ACC112 (cell line): ENCODE measurements around the gene C1orf116.

Experiments used
- H2AFZ ChIP-seq: fragments of 200-600 bp; sonication (generic); one replicate; pipeline ENCODE4 v1.6.0; 2017; ENCODE audit warnings: antibody characterized with exemption, low read length; ENCODE audit not compliant: unreplicated experiment
- H3K27ac ChIP-seq: fragments of 200-600 bp; sonication (generic); 2 replicates; pipeline ENCODE4 v1.5.1; 2014; ENCODE audit warnings: low read depth, mild to moderate bottlenecking, antibody characterized with exemption, low read length, moderate library complexity
- H3K27me3 ChIP-seq: fragments of 200-600 bp; sonication (generic); 2 replicates; pipeline ENCODE4 v1.6.1; 2014; ENCODE audit warnings: mild to moderate bottlenecking, antibody characterized with exemption, low read length, moderate library complexity, mixed read lengths; ENCODE audit not compliant: insufficient read depth
- H3K36me3 ChIP-seq: fragments of 200-600 bp; sonication (generic); 2 replicates; pipeline ENCODE4 v1.6.1; 2016; ENCODE audit warnings: mild to moderate bottlenecking, antibody characterized with exemption, low read length, moderate library complexity, mixed read lengths; ENCODE audit not compliant: insufficient read depth
- H3K4me1 ChIP-seq: fragments of 200-600 bp; sonication (generic); one replicate; pipeline ENCODE4 v1.6.1; 2016; ENCODE audit warnings: low read length, mixed read lengths; ENCODE audit not compliant: insufficient read depth, unreplicated experiment, control insufficient read depth
- H3K4me3 ChIP-seq: fragments of 200-600 bp; sonication (generic); 2 replicates; pipeline ENCODE4 v1.5.1; 2014; ENCODE audit warnings: mild to moderate bottlenecking, low read depth, low read length
- H3K79me2 ChIP-seq: fragments of 200-600 bp; sonication (generic); one replicate; pipeline ENCODE4 v1.6.0; 2016; ENCODE audit warnings: low read length; ENCODE audit not compliant: control insufficient read depth, unreplicated experiment, insufficient read depth

C1orf116 gene

GRCh38 chr1:206987873-206988272, 44.7 kb downstream of the C1orf116 start:
- H2AFZ ChIP-seq, result no peak overlapping the region
- no peaks in the 10 kb centered on the region for H3K79me2 ChIP-seq
- no peak overlapping the region for H3K4me3 ChIP-seq
- peaks cover 73% of the 10 kb centered on the region for H3K27me3 ChIP-seq
- no peaks in the 10 kb centered on the region for H3K36me3 ChIP-seq
- H3K27ac ChIP-seq, result no peak overlapping the region
- H3K4me1 ChIP-seq, result no peaks in the 10 kb centered on the region

DNA sequence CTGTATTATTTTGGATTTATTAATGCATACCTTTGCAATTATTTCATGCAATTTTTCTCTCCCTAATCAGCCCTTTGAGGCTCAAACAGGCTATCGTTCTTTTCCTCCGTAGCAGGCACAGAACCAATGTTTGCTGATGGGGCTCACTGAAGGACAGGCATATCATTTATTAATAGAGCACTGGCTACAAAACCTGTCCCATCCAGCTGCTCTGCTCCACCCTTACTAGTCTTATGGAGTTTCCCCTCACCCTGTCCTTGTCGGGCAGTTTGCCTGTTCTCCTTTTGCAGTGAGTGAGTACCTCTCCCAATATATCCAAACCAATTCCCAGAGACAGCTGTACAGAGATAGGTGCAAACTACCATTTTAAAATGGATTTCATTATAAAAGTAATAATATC, 45.7 kb downstream of the C1orf116 start:
- Histone ChIP-seq H3K27ac (no peak overlapping the region), H3K79me2 (no peaks in the 10 kb centered on the region), H3K4me3 (no peak overlapping the region), H3K27me3 (peaks cover 76% of the 10 kb centered on the region), H2AFZ (no peak overlapping the region), H3K36me3 (no peaks in the 10 kb centered on the region), H3K4me1 (no peaks in the 10 kb centered on the region)

GRCh38 chr1:206986402-206986801, 46.2 kb downstream of the C1orf116 start:
- Histone ChIP-seq H2AFZ (no peak overlapping the region), H3K27ac (no peak overlapping the region), H3K79me2 (no peaks in the 10 kb centered on the region), H3K36me3 (no peaks in the 10 kb centered on the region), H3K4me3 (no peak overlapping the region), H3K27me3 (peaks cover 76% of the 10 kb centered on the region), H3K4me1 (no peaks in the 10 kb centered on the region)

GRCh38 chr1:206985162-206985749, 47.3 kb downstream of the C1orf116 start:
- no peaks in the 10 kb centered on the region for H3K79me2 ChIP-seq
- H3K27ac ChIP-seq, result no peak overlapping the region
- H3K4me1 ChIP-seq, result no peaks in the 10 kb centered on the region
- H2AFZ ChIP-seq, result no peak overlapping the region
- H3K4me3 ChIP-seq, result no peak overlapping the region
- H3K36me3 ChIP-seq, result no peaks in the 10 kb centered on the region
- peaks cover 69% of the 10 kb centered on the region for H3K27me3 ChIP-seq

GRCh38 chr1:206982216-206982615, 50.3 kb downstream of the C1orf116 start:
- H2AFZ ChIP-seq, result no peak overlapping the region
- H3K27ac ChIP-seq, result no peak overlapping the region
- no peak overlapping the region for H3K4me3 ChIP-seq
- H3K27me3 ChIP-seq, result peaks cover 77% of the 10 kb centered on the region
- no peaks in the 10 kb centered on the region for H3K36me3 ChIP-seq
- H3K4me1 ChIP-seq, result no peaks in the 10 kb centered on the region
- H3K79me2 ChIP-seq, result no peaks in the 10 kb centered on the region

GRCh38 chr1:206979379-206980043, 53.0 kb downstream of the C1orf116 start:
- no peak overlapping the region for H2AFZ ChIP-seq
- H3K27me3 ChIP-seq, result peaks cover 73% of the 10 kb centered on the region
- H3K79me2 ChIP-seq, result no peaks in the 10 kb centered on the region
- H3K4me3 ChIP-seq, result no peak overlapping the region
- no peaks in the 10 kb centered on the region for H3K36me3 ChIP-seq
- H3K4me1 ChIP-seq, result no peaks in the 10 kb centered on the region
- no peak overlapping the region for H3K27ac ChIP-seq

DNA sequence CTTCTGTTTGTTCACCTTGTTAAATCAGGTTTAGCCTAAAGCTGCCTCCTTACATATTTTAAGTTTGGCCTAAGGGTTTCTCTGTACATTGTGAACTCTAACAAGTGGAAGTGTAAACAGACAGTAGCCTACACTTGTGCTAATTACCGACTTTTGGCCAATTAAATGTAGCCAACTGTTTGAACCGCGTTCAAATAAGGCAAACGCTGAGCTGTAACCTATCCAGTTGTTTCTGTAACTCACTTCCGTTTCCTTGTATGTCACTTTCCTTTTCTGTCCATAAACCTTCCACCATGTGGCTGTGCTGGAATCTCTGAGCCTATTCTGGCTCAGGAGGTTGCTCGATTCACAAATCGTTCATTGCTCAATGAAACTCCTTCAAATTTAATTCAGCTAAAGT, 54.3 kb downstream of the C1orf116 start:
- Histone ChIP-seq H2AFZ (no peak overlapping the region), H3K79me2 (no peaks in the 10 kb centered on the region), H3K36me3 (no peaks in the 10 kb centered on the region), H3K27ac (no peak overlapping the region), H3K4me1 (no peaks in the 10 kb centered on the region), H3K27me3 (peaks cover 77% of the 10 kb centered on the region), H3K4me3 (no peak overlapping the region)

- Histone ChIP-seq H3K4me3 (no peak overlapping the region), H3K36me3 (no peaks in the 10 kb centered on the region), H2AFZ (no peak overlapping the region), H3K27me3 (peaks cover 91% of the 10 kb centered on the region), H3K27ac (no peak overlapping the region), H3K4me1 (no peaks in the 10 kb centered on the region), H3K79me2 (no peaks in the 10 kb centered on the region)
Observed at GRCh38 chr1:206975306-206975705, 57.2 kb downstream of the C1orf116 start.

GRCh38 chr1:206974140-206974539, 58.4 kb downstream of the C1orf116 start:
- H3K27me3 ChIP-seq, result peaks cover 92% of the 10 kb centered on the region
- H3K36me3 ChIP-seq, result no peaks in the 10 kb centered on the region
- no peak overlapping the region for H3K27ac ChIP-seq
- H3K79me2 ChIP-seq, result no peaks in the 10 kb centered on the region
- no peak overlapping the region for H2AFZ ChIP-seq
- H3K4me3 ChIP-seq, result no peak overlapping the region
- H3K4me1 ChIP-seq, result no peaks in the 10 kb centered on the region

- H3K36me3 ChIP-seq, result no peaks in the 10 kb centered on the region
- H3K79me2 ChIP-seq, result no peaks in the 10 kb centered on the region
- H3K4me1 ChIP-seq, result no peaks in the 10 kb centered on the region
- H3K27me3 ChIP-seq, result peaks cover 91% of the 10 kb centered on the region
- no peak overlapping the region for H3K4me3 ChIP-seq
- H3K27ac ChIP-seq, result no peak overlapping the region
- H2AFZ ChIP-seq, result no peak overlapping the region
Observed at GRCh38 chr1:206972728-206973127, 59.8 kb downstream of the C1orf116 start.

- H3K36me3 ChIP-seq, result no peaks in the 10 kb centered on the region
- H3K27me3 ChIP-seq, result peaks cover 76% of the 10 kb centered on the region
- no peaks in the 10 kb centered on the region for H3K79me2 ChIP-seq
- H2AFZ ChIP-seq, result no peak overlapping the region
- no peaks in the 10 kb centered on the region for H3K4me1 ChIP-seq
- H3K4me3 ChIP-seq, result no peak overlapping the region
- no peak overlapping the region for H3K27ac ChIP-seq
Observed at GRCh38 chr1:206971029-206971655, 61.4 kb downstream of the C1orf116 start.
